H9 (cell line): Measurements from ENCODE around the gene PXYLP1. TPM values are rescaled to one million over a fixed set of nuclear protein-coding genes. Genes with fewer than 3 reads are reported as not detected.

Experiments
- DNase-seq: peaks from one replicate; pipeline ENCODE4 v3.0.0-alpha.2; 2017
- H2AFZ ChIP-seq: one replicate; pipeline ENCODE4 v1.6.1; 2013; ENCODE audit warnings: mild to moderate bottlenecking, low read length, control low read depth, moderate library complexity
- H2AK5ac ChIP-seq: 2 replicates; pipeline ENCODE4 v1.6.1; 2013; ENCODE audit warnings: low read length, control low read depth, mixed read lengths; ENCODE audit not compliant: insufficient read length
- H2BK120ac ChIP-seq: one replicate; pipeline ENCODE4 v1.6.1; 2013; ENCODE audit warnings: low read depth, mild to moderate bottlenecking, low read length, control low read depth, inconsistent platforms; ENCODE audit not compliant: poor library complexity, severe bottlenecking
- H2BK12ac ChIP-seq: 2 replicates; pipeline ENCODE4 v1.6.1; 2013; ENCODE audit warnings: low read length, control low read depth, mixed read lengths, low read depth; ENCODE audit not compliant: insufficient read length
- H2BK15ac ChIP-seq: 2 replicates; pipeline ENCODE4 v1.6.1; 2013; ENCODE audit warnings: low read depth, low read length, control low read depth
- H2BK20ac ChIP-seq: one replicate; pipeline ENCODE4 v1.6.1; 2013; ENCODE audit warnings: low read depth, mild to moderate bottlenecking, low read length, control low read depth, inconsistent platforms; ENCODE audit not compliant: poor library complexity, severe bottlenecking
- H2BK5ac ChIP-seq: 2 replicates; pipeline ENCODE4 v1.6.1; 2013; ENCODE audit warnings: low read length, control low read depth, mixed read lengths; ENCODE audit not compliant: insufficient read length
- H3K14ac ChIP-seq: 2 replicates; pipeline ENCODE4 v1.6.1; 2013; ENCODE audit warnings: low read length, control low read depth; ENCODE audit not compliant: insufficient read depth
- H3K18ac ChIP-seq: 2 replicates; pipeline ENCODE4 v1.6.1; 2013; ENCODE audit warnings: low read depth, mild to moderate bottlenecking, mixed read lengths, low read length, control low read depth; ENCODE audit not compliant: insufficient read length
- H3K23ac ChIP-seq: 2 replicates; pipeline ENCODE4 v1.6.1; 2013; ENCODE audit warnings: low read length, control low read depth, mixed read lengths, low read depth; ENCODE audit not compliant: insufficient read length
- H3K23me2 ChIP-seq: 2 replicates; pipeline ENCODE4 v1.6.1; 2013; ENCODE audit warnings: low read depth, mild to moderate bottlenecking, mixed read lengths, low read length, control low read depth; ENCODE audit not compliant: insufficient read length, poor library complexity, severe bottlenecking
- H3K27ac ChIP-seq: 2 replicates; pipeline ENCODE4 v1.5.1; 2013; ENCODE audit warnings: low read length, control low read depth, mixed read lengths, low read depth; ENCODE audit not compliant: insufficient read length
- H3K27me3 ChIP-seq: 2 replicates; pipeline ENCODE4 v1.6.1; 2013; ENCODE audit warnings: low read length, control low read depth, inconsistent platforms; ENCODE audit not compliant: insufficient read depth
- H3K4ac ChIP-seq: 2 replicates; pipeline ENCODE4 v1.6.1; 2013; ENCODE audit warnings: low read depth, mild to moderate bottlenecking, control low read depth, inconsistent platforms, low read length, moderate library complexity
- H3K4me1 ChIP-seq: 2 replicates; pipeline ENCODE4 v1.6.1; 2013; ENCODE audit warnings: low read length, control low read depth, inconsistent platforms; ENCODE audit not compliant: insufficient read depth
- H3K4me2 ChIP-seq: 2 replicates; pipeline ENCODE4 v1.6.1; 2013; ENCODE audit warnings: low read length, control low read depth, mixed read lengths; ENCODE audit not compliant: insufficient read length, insufficient read depth
- H3K56ac ChIP-seq: 2 replicates; pipeline ENCODE4 v1.6.1; 2013; ENCODE audit warnings: low read depth, mild to moderate bottlenecking, mixed read lengths, low read length, control low read depth; ENCODE audit not compliant: insufficient read length
- H3K79me1 ChIP-seq: 2 replicates; pipeline ENCODE4 v1.6.1; 2013; ENCODE audit warnings: low read depth, mild to moderate bottlenecking, moderate library complexity, low read length, control low read depth, inconsistent platforms; ENCODE audit not compliant: insufficient read depth, poor library complexity, severe bottlenecking
- H3K79me2 ChIP-seq: 2 replicates; pipeline ENCODE4 v1.6.1; 2013; ENCODE audit warnings: low read length, control low read depth, inconsistent platforms; ENCODE audit not compliant: insufficient read depth
- H3K9ac ChIP-seq: 2 replicates; pipeline ENCODE4 v1.6.1; 2013; ENCODE audit warnings: low read length, control low read depth, mixed read lengths; ENCODE audit not compliant: insufficient read length; ENCODE audit errors: extremely low read depth
- H3K9me3 ChIP-seq: one replicate; pipeline ENCODE4 v1.6.1; 2013; ENCODE audit warnings: low read depth, low read length, inconsistent platforms; ENCODE audit not compliant: control insufficient read depth
- H3T11ph ChIP-seq: one replicate; pipeline ENCODE4 v1.6.1; 2013; ENCODE audit warnings: mild to moderate bottlenecking, low read length, control low read depth, inconsistent platforms
- H4K20me1 ChIP-seq: one replicate; pipeline ENCODE4 v1.6.1; 2013; ENCODE audit not compliant: control insufficient read depth, insufficient read length, insufficient read depth
- H4K5ac ChIP-seq: 2 replicates; pipeline ENCODE4 v1.6.1; 2013; ENCODE audit warnings: low read depth, mild to moderate bottlenecking, mixed read lengths, low read length, control low read depth; ENCODE audit not compliant: insufficient read length
- H4K8ac ChIP-seq: replicated peaks from 2 replicates; pipeline ENCODE4 v1.6.1; 2013; ENCODE audit warnings: low read length, control low read depth, mixed read lengths, low read depth; ENCODE audit not compliant: insufficient read length
- H4K91ac ChIP-seq: 2 replicates; pipeline ENCODE4 v1.6.1; 2013; ENCODE audit warnings: low read depth, mild to moderate bottlenecking, moderate library complexity, mixed read lengths, low read length, control low read depth; ENCODE audit not compliant: insufficient read length
- H3K27ac Mint-ChIP-seq, 3 experiments: 2 replicates in 2 of 3; 3 replicates in 1 of 3; pipeline ENCODE4 v1.8.0; 2020 to 2021; ENCODE audit warnings: mixed read lengths in 3 of 3, mild to moderate bottlenecking in 1 of 3, moderate library complexity in 1 of 3
- H3K27me3 Mint-ChIP-seq: 2 replicates; pipeline ENCODE4 v1.8.0; 2021; ENCODE audit warnings: low read depth, mild to moderate bottlenecking, moderate library complexity, mixed read lengths
- H3K36me3 Mint-ChIP-seq, 3 experiments: 2 replicates in 2 of 3; 3 replicates in 1 of 3; pipeline ENCODE4 v1.8.0; 2020 to 2021; ENCODE audit warnings: low read depth in 3 of 3, mixed read lengths in 3 of 3; ENCODE audit not compliant: insufficient read depth in 1 of 3
- H3K4me1 Mint-ChIP-seq, 2 experiments: 2 replicates each; pipeline ENCODE4 v1.8.0; 2020; ENCODE audit warnings: mixed read lengths in 2 of 2
- H3K4me3 Mint-ChIP-seq, 2 experiments: 2 replicates in 1 of 2; 3 replicates in 1 of 2; pipeline ENCODE4 v1.8.0; 2020 to 2021; ENCODE audit warnings: mild to moderate bottlenecking in 2 of 2, mixed read lengths in 2 of 2, moderate library complexity in 1 of 2
- H3K9me3 Mint-ChIP-seq, 2 experiments: 2 replicates in 1 of 2; 3 replicates in 1 of 2; pipeline ENCODE4 v1.8.0; 2020; ENCODE audit warnings: mild to moderate bottlenecking in 2 of 2, mixed read lengths in 2 of 2, moderate library complexity in 1 of 2
- WGBS: extraction: QIAGEN DNeasy Blood & Tissue Kit; methylation state at CpG from one replicate; pipeline ENCODE4 v1.1.7; 2013; ENCODE audit warnings: missing lambda C conversion rate, low lambda C conversion rate, mixed read lengths; ENCODE audit not compliant: insufficient read length; ENCODE audit errors: extremely low coverage; 5-methylcytosine and 5-hydroxymethylcytosine counted together
- total RNA-seq: library from RNA; stranded (reverse); gene quantifications from 2 replicates; pipeline ENCODE4 v1.2.1, GENCODE V29; 2021
- TF ChIP-seq, protein P1 (sequence below): fragments of 200-600 bp; sonication (generic); conservative IDR thresholded peaks from 3 replicates; pipeline ENCODE4 v1.8.0; 2021; ENCODE audit warnings: antibody characterized with exemption, mild to moderate bottlenecking

The PXYLP1 gene
- total RNA-seq, 1 experiment from 2014 or later: 17.9 TPM

GRCh38 chr3:141243271-141243707 is 11.7 kb downstream of the PXYLP1 start:
- Histone ChIP-seq H2AK5ac (no peak overlapping the region), H3K23ac (no peak overlapping the region), H3K23me2 (no peaks in the 10 kb centered on the region), H3T11ph (no peak overlapping the region), H3K4me1 (peaks cover 4% of the 10 kb centered on the region; the same call in 1 of the 2 replicates), H4K5ac (no peak overlapping the region), H3K14ac (no peak overlapping the region), H3K18ac (no peak overlapping the region), H2BK120ac (no peak overlapping the region), H3K9ac (no peak overlapping the region), H3K79me2 (no peaks in the 10 kb centered on the region), H2BK20ac (no peak overlapping the region), H3K79me1 (no peaks in the 10 kb centered on the region), H4K20me1 (no peaks in the 10 kb centered on the region), H2AFZ (no peak overlapping the region), H3K27ac (no peak overlapping the region), H3K9me3 (no peaks in the 10 kb centered on the region), H3K4me2 (no peak overlapping the region), H4K8ac (no peak overlapping the region), H2BK5ac (no peak overlapping the region), H3K56ac (no peak overlapping the region), H3K4ac (no peak overlapping the region), H3K27me3 (no peaks in the 10 kb centered on the region), H4K91ac (no peak overlapping the region), H2BK15ac (no peak overlapping the region), H2BK12ac (no peak overlapping the region)
- Mint-ChIP-seq H3K4me1 (peaks cover 31 to 36% of the 10 kb centered on the region in 2 experiments), H3K27ac (no peak overlapping the region), H3K36me3 (peaks cover 3 to 18% (median 13%) of the 10 kb centered on the region in 3 experiments; a peak in 5 of 7 replicates), H3K9me3 (no peaks in the 10 kb centered on the region; a peak in 1 of 5 replicates), H3K27me3 (no peaks in the 10 kb centered on the region), H3K4me3 (no peak overlapping the region)
- WGBS: no CpG with 5 or more reads among the region's 11 CpGs
- no peak for DNase-seq
- TF ChIP-seq, protein P1, sequence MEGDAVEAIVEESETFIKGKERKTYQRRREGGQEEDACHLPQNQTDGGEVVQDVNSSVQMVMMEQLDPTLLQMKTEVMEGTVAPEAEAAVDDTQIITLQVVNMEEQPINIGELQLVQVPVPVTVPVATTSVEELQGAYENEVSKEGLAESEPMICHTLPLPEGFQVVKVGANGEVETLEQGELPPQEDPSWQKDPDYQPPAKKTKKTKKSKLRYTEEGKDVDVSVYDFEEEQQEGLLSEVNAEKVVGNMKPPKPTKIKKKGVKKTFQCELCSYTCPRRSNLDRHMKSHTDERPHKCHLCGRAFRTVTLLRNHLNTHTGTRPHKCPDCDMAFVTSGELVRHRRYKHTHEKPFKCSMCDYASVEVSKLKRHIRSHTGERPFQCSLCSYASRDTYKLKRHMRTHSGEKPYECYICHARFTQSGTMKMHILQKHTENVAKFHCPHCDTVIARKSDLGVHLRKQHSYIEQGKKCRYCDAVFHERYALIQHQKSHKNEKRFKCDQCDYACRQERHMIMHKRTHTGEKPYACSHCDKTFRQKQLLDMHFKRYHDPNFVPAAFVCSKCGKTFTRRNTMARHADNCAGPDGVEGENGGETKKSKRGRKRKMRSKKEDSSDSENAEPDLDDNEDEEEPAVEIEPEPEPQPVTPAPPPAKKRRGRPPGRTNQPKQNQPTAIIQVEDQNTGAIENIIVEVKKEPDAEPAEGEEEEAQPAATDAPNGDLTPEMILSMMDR: no peak
